NCI-H2107 (cell line): ENCODE results near the gene JRKL.

Experiments
- DNase-seq: peaks from one replicate; lab custom pipeline; 2025; lab: John Stamatoyannopoulos, UW

The JRKL gene

DNA sequence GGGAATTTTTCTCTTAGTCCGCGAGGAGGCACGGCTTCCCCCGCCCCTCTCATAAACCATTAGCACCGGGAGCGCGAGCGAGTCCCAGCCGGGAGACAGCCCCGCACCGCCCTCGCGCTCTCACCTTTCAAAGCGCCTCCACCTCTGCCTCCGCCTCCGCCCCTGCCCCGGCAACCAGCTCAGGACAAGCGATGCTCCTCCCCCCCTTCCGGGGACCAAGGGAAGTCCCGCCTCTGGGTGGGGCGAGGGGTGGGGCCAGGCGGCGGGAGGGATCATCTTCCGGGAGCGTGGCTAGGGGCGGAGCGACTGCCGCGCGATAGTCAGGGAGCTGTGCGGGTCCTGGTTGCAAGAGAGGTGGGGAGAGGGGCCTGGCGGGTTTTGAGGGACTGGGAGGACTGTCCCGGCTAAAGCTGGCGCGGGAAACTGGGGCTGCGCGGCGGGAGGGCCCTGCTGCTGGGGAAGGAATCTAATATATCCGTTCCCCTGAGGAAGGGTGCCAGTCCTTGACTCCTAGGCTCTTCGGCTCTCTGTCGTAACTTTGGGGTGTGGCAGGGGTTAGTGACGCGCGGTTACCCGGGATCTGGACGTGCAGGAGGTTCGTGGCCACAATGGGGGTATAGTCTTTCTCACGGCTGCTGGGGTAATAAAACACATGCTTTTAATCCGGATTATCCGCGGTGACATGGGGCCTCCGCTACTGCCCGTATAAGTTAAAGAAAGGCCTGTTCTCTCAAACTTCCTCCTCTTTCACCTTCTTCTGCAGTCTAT is at the start of gene JRKL, which contains the start of gene CCDC82:
Gene JRKL, plus strand, starts transcription at position 294 of the 768 bp plus-strand sequence. CDS start 637 bp downstream, outside the sequence.
Gene CCDC82, minus strand, starts transcription at position 193 of the 768 bp plus-strand sequence. CDS start 5,165 bp downstream, outside the sequence.
- DNase-seq = peak; percentile 84

DNA sequence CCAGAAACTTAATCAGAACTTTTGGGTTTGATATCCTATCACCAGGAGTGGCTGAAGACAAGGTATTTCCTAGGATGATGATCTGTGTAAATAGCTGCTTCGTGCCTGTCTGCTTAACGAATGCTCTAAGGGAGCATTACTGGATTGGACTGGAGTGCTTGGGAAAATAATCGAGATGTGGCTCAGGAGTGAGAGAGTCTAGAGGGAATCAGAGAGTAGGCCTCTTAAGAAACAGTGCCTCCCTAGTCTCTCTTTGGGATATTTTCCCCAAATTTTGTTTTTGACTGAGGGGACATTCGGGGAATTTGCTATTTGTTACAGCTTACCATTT is 49.3 kb upstream of the JRKL start:
- no peak for DNase-seq

DNA sequence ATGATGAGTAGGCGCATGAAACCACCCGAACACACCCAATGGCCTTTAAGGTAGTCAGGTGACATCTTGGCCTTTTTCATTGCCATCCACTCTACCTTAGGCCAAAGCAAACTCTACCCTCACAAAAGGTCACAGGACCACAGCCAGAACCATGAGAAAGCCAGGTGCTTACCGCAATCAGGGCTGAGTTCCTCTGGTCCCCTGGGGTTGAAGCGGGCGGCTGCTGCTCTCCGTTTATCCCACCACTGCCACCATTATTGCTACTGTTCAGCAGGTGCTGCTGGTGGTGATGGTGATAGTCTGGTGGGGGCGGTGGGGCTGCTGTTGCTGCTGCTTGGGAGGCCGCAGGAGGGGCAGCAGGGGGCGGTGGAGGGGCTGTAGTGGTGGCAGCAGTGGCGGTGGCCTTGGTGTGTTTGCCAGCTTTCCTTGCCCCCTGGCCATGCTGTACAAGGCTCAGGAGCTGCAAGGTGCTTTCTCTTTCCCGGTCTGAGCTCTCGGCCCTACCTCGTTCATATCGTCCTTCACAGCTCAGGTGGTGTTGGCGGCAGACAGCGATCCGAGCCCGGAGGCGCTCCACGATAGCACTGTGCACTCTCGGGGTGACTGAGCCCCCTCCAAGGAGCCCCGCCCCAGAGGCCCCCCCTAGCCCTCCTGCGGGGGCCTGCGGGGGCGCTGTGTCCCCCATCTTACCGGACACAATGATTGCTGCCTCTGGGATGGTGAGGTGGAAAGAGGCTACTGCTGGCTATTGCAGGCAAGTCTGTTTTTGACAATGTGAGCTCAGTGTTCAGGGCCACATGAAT is 48.4 kb upstream of the JRKL start:
- DNase-seq = no peak

DNA sequence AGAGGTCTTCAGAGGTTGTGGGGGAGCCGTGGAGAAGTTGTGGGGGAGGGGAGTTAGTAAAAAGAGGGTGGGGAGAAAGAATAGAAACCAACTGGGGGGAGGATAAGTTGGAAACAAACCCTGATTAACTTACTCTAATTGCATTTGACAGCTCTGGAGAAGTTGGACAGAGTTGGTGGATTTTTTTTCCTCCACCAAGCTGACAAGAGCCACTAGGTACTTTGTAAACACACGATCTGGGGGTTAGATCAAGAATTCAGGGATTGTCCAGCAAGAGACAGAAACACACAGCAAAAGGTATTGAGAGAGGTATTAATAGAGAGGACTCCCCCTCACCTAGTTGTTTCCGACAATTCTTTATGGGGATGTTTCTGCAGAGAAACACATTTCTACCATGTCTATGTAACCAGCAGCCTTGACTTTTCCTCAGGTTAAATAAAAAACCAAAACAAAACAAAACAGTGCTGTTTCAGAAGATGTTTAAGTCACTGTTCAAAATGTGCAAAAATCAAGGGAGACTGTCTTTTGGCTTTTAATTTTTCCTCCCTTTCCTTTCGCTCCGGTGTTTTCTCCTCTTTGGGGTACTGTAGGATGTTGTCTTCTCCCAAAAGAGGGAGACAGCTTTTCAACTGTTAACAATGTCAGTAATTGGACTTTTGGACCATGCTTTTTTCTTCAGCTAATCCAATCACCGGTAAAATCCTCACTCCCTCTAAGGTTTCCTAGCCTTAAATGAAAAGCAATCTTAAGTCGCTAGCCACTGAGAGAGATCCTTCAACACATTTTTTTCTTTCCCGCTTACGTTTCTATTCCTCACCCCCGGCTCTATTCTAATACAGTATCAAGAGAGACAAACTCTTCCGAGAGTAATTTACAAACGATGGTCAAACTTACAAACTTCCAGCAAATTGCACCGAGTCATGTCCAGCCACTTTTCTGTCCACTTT is 47.5 kb upstream of the JRKL start:
- DNase-seq = no peak

DNA sequence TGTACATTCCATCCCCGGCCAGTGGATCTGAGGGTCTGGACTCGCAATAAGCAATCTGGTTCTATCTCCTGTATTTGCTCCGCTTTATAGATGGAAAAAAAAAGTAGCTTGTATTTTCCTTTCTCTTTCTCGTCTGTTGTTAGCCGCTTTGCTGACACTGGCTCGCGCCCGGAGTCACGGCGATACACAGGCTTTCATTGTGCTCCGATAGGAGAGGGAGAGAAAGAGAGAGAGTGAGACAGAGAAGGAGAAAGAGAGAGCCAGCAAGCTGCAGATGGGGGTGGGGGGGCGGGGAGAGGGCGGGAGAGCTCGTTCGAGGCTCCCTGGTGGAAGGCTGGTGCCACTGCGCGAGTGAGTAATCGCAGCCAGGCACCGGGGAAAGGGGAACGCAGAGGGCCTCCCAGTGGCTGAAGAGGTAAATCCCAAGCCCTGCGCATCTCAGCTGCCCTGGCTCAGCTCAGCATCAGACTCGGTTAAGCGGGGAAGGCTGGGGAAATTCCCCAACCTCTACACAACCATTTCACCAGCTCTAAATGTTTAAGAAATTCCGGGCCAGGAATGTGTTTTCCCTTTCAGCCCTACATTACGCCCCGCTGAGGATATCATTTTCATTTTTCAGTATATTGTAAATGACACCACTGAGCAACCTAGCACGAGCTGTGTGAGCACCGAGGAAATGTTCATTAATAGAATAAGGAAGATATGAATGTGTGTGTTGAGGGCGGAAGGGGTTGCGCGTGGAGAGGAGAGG is 46.7 kb upstream of the JRKL start, which contains the start of gene MAML2:
Gene MAML2, minus strand, starts transcription at position 235 of the 751 bp plus-strand sequence. CDS start 1,300 bp downstream, outside the sequence.
- DNase-seq = peak; percentile 75

DNA sequence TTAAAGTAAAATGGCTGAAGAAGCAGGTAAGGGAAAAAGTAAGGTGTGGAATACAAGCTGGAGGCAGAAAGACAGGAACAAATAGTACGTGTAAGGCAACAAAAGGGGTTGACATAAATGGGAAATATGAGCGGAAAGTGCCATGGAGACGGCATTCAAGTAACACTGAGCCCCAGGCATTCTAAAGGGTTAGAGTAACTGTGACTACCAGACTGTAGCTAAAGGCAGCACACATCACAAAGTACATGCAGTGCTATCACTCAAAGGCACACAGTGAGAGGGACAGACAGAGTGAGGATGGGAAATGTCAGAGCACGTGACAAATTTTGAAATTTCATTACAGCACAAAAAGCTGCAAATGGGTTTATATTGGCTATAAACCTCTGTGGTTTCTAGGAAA is 33.0 kb upstream of the JRKL start:
- DNase-seq = no peak

DNA sequence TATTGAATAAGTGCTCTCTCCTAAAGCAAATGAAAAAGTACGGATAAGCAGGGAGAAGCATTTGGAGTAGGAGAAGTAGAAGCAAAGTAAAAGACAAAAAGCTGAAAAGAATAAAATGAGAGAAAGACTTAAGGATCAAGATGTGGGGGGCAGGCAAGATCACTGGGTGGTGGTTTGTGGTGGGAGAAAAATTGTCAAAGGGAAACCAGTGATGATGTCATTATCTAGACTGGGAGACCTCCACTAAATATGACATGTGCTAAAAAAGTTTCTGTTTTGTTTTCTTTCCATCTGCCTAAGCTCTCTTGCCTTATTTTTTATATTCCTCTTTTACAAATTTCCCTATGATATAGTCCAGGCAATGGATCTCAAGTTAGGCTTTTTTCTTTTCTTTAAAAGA is 32.0 kb upstream of the JRKL start:
- no peak for DNase-seq

DNA sequence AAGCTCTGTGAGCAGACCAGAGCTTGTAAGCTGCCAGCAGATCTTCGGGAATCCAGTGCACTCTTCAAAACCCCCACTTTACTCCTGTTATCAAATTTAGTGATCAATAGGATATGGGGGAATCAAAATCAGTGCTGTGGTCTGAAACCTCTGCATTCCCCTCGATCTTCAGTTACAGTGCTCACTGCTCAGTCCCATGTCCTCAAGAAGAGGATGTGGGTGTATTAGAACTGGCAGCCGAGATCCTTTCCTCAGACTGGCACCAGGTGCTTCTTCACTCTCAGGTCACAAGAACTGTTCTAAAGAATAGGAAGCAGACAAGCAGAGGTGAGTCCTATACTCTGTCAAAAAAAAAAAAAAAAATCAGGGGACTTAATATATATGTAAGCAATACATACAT is 31.5 kb upstream of the JRKL start:
- DNase-seq = no peak

DNA sequence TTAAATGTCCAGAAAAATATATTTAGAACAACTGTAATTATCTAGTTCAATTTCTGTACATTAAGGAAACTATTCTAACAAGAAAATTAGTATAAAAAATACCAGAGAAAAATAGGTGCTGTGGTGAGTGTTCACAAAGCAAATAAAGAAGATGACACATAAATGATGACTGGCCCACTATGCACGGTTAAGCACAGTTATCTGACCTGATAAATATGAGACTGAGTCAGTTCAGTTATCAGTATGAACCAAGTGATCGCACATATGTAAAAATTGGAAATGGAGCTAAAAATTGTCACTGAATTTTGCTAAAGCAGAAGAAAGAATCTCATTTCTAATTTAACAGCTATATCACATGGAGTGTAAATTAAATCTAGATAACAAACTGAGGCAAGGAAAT is 28.0 kb upstream of the JRKL start:
- no peak for DNase-seq

DNA sequence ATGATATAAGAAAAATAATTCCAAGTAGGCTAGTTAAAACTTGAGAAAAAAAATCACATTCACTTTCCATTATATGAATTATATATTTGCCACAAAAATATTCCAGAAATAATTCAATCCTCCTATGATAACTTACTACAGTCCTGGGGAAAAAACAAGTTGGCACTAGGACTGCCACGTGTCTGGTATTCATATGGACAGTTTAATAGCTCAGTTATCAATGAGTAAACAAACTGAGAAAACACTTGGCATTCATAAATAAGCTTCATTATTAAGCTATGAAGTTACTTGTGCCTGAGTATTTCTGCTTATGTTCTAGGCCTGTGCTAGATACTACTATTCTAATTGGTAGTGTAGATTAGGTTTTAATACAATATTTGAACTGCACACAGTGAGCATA is 24.3 kb upstream of the JRKL start:
- DNase-seq = no peak

DNA sequence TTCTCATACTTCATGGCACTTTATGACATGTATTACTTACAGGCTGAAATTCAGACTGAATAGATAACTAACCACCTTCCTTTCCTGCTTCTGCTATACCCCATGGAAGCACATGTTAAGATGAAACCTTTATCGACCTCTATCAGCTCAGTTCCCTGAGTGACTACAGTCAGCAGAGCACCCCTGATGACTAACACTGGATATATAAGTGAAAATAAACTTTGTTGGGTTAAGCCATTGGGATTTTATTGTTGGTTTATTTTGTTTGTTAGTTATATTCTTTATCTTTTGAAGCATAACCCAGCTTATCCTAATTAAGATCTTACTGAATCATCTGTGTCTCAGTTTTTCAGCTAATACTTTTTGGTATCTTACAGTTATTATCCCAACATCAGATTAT is 23.8 kb upstream of the JRKL start:
- DNase-seq = no peak

DNA sequence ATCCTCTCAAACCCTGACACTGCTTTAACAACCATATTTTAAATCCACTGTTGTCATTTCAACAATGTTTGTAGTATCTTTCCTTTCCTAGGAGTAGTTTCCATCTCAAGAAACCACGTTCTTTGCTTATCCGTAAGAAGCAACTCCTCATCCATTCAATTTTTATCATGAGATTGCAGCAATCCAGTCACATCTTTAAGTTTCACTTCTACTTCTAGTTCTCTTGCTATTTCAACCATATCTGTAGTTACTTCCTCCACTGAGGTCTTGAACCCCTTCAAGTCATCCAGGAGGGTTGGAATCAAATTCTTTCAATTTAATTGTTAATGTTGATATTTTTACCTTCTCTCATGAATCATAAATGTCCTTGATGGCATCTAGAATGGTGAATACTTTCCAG is 22.5 kb upstream of the JRKL start:
- no peak for DNase-seq

DNA sequence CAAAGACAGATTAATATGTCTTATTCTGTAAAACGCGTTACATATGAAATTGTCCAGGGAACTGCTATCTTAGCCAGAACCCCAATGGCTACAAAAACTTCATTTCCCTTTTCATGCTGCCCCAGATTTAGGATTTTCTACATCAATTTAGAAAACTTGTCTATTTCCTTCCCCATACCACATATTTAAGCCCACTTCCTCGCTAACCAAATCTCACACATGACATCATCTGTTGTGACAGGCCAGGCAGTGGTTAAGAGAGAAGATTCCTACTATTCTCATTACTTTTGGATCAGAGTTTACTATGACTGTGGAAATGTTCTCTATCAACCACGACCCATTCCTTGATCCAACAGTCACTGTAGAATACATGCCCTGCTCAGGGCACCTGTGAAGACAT is 16.0 kb upstream of the JRKL start:
- no peak for DNase-seq

DNA sequence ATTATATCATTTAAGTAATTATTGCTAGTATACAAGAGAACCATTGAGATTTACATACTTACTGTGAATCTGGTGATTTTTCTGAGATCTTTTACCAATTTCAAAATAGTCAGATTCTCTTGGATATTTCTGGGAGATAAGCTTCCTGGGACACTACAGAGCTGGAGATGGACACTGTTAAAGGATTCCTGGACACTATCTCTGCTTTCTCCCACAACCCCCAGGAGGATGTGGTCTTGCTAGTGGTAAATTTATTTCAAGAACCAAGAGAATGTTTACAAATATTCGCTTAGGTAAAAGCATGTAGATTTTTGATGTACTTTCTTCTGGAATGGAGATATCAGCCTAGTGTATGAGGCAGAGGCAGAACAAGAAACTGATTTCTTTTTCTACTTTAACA is 13.0 kb upstream of the JRKL start:
- DNase-seq = no peak

DNA sequence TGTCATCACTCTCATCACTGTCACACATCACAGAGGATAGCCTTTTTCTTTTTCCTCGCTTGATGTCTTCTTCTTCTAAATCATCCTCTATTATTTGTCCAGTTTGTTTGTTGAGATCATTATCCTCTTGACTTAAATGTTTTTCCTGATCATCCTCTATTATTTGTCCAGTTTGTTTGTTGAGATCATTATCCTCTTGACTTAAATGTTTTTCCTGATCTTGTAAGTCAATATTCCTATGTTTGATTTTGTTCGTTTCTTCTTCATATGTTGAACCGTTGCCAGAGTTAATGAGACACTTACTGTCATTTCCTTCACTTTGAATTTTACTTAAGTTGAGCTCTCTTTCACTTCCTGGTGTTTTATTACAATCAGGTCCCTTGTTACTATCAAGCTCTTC is 5.7 kb upstream of the JRKL start:
- no peak for DNase-seq

DNA sequence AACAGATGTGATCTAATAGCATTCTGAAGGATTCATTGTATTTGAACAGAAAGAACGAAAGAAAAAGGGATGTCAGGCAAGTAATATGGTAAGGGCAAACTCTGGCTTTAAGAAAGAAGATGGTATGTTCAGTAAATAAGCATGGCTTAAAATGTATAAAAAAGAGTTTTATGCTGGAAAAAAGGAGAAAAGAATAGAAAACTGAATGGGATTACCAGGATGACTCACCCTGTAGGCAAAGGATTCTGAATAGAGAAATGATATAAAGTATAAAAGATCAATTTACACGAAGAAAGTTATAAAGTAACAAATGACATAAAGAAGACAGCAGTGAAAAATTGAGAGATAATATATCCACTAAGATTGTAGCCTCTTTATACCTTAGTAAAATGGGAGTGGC is 4.6 kb upstream of the JRKL start:
- no peak for DNase-seq

DNA sequence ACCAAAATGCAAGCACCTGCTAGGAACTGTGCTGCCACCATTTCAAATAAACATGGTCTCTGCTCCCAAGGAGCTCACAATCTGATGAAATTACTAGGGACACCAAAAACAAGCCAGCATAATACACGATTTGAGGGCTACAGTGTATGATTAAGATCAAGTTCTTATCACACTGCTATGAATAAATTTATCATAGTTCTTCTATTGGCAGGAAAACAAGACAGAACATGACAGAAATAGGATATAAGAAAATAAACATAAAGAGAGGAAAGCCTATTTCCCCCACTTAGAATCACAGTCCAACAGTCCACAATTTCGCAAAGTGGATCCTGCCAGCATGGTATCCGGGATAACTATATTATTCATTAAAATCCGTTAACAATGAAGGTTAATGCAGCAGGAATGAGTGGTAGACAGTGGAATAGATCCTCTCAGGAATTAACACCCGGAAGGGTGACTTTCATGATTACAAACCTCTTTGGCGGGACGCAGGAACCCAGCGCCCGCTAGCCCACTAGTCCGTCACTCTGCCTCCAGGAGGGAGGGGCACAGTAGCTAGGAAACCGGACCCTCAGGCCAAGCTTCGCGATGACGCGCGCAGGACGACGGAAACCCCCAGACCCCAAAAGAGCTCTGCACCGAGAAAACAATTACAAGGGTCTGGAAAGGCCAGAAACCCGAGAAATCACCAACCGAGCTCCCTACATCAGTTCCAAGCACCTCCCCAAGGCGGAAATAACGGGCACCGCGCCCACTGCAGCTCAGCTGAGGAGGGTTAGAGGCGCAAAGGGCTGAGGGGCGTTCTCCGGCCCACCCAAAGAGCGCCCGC is 708 bp upstream of the JRKL start:
- DNase-seq = peak; percentile 55

DNA sequence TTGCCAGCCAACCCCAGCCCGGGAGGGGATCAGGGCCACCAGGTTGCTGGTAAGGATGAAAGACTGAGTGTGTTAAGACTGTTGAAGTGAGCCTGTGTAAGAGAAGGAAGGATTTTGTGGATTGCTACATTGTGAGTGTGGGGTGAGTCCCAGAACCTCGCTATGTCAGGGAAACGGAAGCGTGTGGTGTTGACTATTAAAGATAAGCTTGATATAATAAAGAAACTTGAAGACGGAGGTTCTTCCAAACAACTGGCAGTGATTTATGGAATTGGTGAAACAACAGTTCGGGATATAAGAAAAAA is 627 bp downstream of the JRKL start:
- DNase-seq = no peak

DNA sequence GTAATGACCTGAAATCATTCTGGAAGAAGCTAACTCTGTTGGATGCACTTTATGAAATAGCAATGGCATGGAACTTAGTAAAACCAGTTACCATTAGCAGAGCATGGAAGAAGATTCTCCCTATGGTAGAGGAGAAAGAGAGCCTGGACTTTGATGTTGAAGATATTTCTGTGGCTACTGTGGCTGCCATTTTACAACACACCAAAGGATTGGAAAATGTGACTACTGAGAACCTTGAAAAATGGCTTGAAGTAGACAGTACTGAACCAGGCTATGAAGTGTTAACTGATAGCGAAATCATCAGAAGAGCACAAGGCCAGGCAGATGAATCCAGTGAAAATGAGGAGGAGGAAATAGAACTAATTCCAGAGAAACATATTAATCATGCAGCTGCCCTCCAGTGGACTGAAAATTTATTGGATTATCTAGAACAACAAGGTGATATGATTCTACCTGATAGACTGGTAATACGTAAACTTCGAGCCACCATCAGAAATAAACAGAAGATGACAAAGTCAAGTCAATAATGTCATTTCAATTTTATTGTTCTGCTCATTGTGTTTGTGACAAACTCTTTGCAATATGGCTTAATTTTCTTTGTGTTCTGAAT is 2.0 kb downstream of the JRKL start:
- DNase-seq = no peak

DNA sequence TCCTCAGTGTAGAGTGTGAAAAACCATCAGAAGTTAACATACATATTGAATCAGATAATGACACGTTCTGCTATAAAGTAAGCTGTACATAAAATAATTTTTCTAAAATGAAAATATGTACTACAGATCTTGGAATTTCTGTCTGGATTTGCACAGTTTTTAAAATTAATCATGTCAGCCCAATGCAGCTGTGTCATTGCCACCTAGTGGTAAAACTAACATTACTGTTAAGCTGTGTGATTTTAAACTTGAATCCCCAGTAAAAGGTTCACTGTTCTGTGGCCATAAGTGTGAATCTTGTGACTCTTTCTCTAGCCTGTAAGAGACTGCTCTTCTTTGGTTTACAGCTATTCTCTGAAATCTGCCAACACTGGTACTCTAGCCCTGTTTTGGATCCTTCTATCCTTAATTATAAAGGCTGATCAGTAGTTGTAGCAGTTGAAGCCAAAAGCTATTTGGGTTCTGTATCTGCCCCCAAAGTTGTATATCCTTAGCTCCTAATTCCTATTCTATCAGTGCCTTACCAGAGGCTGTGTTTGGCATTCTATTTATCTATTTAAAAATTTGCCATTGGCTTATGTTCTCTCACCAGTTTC is 4.0 kb downstream of the JRKL start:
- DNase-seq = no peak
